HG03095 (cell line): ENCODE data around the gene HOXD13.

Experiments
- ATAC-seq: cut with Tn5 transposase; IDR thresholded peaks from one replicate; pipeline ENCODE4 v1.9.1; 2021; ENCODE audit warnings: moderate library complexity; ENCODE audit not compliant: unreplicated experiment

Gene HOXD13

DNA sequence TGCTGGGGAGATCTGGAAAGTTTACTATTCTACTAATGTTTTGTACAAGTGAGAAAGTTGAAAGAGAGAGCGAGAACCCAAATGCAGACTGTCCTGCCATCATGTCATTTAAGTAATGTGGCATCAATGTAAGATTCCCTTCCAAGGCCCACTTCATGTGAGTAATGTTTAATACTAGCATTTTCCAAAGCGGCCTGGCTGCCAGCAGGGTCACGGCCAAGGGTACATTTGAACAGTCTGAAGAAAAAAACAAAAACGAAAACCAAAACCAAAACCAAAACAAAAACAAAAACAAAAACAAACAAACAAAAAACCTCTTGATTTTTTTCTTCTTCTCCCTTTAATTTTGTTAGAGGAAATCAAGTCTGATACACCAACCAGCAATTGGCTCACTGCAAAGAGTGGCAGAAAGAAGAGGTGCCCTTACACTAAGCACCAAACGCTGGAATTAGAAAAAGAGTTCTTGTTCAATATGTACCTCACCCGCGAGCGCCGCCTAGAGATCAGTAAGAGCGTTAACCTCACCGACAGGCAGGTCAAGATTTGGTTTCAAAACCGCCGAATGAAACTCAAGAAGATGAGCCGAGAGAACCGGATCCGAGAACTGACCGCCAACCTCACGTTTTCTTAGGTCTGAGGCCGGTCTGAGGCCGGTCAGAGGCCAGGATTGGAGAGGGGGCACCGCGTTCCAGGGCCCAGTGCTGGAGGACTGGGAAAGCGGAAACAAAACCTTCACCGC lies 26.2 kb downstream of the HOXD13 start:
- ATAC-seq: no peak

DNA sequence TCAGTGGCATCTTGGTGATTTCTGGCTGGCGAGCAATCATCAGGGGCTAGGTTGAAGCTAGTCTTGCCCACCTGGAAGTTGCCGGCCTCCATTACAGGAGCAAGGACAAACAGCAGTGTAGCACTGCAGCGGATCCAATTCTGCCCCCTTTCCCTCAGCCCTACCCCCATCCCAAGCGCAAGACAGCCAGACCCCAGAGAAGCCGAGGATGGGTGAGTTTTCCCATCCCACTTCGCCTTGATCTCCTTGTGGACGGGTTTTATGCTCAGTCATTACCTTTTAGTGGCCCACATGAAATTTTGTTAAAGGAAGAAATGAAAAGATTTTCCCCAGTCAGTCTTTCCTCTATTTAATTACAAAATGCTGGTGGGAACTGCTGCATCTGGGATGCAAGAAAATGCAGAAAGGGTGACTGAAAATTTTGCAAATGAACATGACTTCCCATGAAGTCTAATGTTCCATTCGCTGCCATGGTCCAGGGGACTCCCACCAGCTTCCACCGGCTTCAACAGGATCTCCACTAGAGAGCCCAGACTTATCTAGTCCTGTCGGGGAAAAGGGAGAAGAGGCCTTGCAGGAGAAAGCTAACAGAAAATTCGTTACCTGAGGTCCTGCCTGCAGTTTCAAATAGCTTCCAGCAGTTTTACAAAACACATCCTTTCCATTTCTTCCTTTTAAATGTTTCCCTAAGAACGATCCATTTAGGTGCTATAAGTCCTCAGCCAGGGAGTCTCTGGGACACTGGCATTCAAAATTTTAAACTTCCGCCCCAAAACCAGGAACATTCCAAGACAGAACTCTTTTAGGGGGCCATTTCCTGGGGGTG lies 28.1 kb downstream of the HOXD13 start:
- ATAC-seq: no peak

DNA sequence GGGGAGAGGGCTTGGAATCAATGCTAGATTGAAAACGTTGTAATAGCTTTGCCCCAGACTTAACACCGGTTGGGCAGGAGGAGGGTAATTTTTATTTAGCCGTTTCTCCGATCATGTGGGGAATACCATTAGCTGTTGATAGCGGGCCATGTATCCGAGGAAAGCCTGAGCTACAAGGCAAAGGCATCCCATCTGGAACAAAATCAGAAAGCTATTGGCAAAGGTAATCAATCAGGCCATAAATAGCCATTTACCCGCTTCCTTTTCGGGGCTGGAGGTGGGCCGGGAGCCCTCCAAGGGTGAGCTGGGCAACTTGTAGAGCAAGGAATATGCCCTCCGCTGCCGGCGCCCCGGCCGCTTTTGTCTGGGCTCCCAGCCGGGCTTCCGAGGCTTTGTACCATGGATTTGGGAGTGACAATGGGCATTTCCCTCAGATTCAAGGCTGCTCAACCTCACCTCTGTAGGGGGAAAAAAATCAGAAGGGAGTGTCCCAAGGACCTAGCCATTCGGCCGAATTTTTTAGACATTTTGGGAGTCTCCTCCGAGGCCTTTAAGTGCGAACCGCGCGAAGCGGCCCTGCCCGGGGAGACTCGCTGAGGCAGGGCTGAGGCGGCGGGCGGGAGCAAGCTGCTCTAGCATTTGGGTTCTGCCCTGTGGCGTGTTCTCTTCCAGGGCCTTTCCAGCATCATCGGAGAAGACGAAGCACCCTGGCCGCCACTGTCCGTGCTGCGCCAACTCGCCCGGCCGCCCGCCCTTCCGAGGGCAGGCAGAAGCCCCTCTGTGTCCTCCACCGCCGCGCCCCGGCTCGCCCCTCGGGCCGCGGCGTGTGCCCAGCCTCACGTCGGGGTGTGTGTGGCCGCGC lies 28.9 kb downstream of the HOXD13 start:
- no peak for ATAC-seq

DNA sequence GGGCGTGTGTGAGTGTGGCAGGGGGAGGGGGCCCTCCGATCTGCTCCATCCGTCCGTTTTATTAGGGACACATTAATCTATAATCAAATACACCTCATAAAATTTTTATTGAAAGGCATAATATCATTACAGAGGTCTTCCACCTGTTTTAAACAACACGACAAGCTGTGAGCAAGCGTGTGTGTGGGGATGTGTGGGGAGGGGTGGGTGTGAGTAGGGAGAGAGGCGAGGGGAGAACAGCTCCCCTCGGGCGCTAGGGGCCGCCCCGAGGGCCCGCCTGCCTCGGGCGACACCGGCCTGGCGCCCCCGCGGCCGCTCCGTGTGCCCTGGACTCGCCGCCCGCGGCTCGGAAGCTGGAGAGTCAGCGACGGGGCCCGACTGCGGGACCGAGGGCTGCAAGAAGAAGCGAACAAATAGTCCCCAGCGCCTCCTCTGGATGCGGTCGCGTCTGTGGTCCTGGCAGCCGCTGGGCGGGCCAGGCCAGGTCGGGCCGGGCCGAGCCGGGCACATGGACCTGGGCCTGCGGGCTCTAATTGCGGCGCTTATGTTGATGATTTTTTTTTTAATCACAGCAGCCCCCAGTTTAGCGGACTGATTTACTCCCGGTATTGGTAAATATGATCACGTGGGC lies 29.6 kb downstream of the HOXD13 start:
- no peak for ATAC-seq

DNA sequence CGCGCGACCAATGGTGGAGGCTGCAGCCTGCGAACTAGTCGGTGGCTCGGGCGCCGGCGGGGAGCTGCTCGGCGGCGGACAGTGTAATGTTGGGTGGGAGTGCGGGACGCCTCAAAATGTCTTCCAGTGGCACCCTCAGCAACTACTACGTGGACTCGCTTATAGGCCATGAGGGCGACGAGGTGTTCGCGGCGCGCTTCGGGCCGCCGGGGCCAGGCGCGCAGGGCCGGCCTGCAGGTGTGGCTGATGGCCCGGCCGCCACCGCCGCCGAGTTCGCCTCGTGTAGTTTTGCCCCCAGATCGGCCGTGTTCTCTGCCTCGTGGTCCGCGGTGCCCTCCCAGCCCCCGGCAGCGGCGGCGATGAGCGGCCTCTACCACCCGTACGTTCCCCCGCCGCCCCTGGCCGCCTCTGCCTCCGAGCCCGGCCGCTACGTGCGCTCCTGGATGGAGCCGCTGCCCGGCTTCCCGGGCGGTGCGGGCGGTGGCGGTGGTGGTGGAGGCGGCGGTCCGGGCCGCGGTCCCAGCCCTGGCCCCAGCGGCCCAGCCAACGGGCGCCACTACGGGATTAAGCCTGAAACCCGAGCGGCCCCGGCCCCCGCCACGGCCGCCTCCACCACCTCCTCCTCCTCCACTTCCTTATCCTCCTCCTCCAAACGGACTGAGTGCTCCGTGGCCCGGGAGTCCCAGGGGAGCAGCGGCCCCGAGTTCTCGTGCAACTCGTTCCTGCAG lies 30.3 kb downstream of the HOXD13 start, which contains the start of gene HOXD9:
Gene HOXD9 (plus strand): TSS at position 37 of the 728 bp plus-strand sequence. CDS start 50 bp downstream, at position 87.
- no peak for ATAC-seq

DNA sequence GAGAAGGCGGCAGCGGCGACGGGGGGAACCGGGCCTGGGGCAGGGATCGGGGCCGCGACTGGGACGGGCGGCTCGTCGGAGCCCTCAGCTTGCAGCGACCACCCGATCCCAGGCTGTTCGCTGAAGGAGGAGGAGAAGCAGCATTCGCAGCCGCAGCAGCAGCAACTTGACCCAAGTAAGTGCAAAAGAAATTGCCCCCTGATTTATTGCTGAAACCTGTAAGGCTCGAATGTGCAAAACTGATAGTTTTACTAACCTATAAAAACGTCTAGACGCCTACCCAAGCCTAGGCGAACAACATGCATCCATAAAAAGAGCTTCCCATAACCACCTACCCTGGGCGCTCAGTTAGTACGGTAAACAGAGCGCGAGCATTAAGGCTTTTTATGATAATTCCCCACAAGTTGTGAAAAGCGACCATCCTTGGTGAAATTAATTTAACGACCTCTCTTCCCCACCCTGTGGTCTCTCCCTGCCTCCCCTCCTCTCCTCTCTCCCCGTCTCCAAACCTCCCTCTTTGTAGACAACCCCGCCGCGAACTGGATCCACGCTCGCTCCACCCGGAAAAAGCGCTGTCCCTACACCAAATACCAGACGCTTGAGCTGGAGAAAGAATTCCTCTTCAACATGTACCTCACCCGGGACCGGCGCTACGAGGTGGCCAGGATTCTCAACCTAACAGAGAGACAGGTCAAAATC lies 31.0 kb downstream of the HOXD13 start:
- ATAC-seq: no peak

DNA sequence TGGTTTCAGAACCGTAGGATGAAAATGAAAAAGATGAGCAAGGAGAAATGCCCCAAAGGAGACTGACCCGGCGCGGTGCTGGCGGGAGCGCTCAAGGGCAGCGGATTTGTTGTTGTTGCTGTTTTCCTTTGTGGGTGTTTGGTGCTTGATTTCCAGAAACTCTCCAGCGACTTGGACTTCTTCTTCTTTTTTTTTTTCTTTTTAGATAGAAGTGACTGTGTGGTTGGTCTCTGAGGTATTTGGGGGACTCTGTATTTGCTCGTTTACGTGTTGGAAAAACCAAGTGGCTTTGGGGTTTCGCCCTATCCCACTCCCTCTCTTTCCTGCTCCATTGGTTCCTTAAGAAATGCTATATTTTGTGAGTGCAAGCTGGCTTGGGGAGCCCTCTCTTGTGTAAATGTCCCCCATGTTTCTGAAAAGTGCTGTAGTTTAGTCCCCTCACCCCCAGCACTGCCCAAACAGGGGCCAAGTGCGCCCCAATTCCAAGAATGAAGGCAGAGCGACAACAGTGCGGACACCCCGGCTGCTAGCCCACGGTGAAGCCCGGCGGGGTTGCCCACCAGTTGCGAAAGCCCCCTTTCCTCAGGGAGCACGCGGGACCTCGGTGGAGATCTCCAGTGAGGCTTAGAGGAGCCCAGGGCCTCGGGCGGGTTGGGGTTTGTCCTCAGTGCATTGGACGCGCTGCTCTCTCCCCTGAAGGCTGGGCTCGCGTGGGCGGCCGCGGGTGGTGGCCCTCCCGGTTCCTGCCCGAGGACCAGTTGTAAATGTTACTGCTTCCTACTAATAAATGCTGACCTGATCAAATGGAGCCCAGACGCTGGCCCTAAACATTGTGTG lies 31.8 kb downstream of the HOXD13 start:
- no peak for ATAC-seq

DNA sequence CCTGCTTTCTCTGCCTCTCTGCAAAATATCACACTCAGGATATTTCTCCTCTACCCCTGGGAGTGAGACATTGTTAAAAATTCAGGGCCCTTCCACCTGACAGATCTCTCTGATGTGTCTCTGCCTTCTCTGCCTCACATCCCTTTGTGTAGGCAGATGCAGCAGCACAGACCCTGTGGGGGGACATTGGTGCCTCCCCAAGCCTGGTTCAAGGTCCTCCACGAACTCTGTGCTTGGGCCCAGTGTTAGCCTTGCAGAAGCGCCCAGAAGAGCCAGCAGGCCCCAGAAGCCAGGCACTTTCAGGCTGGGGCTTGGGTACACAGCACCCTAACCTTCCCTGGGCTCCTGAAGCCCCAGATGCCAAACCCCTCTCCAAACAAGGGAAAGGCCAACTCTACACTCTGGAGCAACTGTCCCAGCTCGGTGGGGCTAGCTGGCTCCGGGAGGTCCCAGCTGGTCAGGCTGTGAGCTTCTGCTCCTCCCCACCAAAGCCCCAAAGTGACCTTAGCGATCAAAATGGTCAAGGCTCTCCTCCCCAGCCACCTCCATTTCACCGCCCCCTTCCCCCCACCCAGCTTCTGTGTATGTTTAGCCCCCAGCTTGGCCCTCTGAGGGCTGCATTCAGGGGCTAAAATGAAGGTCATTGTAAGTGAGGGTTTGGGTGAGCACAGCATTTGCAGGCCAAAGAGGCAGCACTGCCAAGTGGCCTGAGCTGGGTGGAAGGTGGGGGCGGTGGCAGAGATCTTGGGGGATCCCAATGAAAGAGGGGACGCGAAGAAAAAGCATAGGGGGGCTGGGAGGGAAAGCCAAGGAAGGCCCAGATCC lies 32.6 kb downstream of the HOXD13 start:
- no peak for ATAC-seq

DNA sequence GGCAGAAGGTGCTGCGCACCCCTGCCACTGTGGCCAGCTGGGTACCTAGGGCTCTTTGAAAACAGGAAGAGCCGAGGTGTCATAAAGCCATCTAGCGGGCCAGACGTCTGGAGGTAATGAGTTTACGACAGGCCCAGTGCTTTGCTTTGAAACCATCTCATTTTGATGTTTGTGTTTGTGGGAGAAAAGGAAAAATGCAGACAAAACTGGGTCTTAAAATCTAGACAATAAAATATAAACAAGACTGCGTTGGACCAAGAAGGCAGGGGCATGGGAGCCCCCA lies 33.2 kb downstream of the HOXD13 start:
- ATAC-seq: no peak

DNA sequence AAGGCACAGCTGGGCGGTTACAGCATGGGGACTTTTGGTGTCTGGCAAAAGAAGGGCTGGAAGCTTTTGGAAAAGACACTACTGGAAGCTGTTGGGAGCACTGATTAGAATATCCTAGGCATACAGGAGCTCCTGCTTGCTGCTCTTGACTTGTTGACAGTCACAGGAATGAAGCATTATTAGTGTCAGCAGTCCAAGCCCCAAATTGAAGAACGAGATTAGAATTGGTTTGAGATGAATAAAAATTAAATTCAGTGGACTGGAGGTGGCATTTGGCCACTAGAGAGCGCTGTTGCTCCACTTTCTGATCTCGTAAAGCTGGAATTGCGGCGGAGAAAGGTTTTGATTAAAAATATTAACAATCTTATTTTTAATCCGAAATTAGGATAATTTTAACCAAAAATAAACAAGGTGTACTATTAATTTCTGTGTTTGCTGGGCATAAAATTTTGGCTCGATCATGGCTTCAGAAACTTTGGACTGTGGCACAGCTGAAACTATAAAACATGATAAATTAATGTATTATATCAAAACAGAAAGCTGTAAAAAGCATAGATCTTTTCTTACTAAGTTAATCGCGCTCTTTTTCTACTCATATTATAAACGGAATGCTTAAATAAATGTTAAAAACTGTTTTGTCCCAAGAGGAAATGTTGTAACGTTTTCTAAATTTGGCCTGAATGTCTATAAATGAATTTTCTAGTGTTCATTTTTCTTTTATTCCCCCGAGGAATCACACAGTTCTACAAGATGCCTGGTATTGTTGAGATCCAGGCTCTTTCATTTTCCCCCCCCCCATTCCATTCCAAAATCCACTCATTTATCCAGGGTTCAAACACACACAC lies 34.6 kb downstream of the HOXD13 start:
- no peak for ATAC-seq

DNA sequence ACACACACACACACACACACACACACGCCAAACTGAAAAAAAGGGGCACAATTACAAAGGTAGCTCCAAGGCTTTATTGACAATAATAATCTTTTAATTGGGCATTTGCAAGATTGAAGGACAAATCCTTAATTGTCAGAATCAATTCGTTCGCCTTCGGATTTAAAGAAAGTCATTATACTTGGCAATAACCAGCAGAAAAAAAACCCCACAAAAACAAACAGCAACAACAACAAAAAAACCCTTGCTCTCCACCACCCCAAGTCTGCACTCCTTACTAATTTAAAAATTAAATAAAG lies 35.2 kb downstream of the HOXD13 start:
- ATAC-seq: no peak

DNA sequence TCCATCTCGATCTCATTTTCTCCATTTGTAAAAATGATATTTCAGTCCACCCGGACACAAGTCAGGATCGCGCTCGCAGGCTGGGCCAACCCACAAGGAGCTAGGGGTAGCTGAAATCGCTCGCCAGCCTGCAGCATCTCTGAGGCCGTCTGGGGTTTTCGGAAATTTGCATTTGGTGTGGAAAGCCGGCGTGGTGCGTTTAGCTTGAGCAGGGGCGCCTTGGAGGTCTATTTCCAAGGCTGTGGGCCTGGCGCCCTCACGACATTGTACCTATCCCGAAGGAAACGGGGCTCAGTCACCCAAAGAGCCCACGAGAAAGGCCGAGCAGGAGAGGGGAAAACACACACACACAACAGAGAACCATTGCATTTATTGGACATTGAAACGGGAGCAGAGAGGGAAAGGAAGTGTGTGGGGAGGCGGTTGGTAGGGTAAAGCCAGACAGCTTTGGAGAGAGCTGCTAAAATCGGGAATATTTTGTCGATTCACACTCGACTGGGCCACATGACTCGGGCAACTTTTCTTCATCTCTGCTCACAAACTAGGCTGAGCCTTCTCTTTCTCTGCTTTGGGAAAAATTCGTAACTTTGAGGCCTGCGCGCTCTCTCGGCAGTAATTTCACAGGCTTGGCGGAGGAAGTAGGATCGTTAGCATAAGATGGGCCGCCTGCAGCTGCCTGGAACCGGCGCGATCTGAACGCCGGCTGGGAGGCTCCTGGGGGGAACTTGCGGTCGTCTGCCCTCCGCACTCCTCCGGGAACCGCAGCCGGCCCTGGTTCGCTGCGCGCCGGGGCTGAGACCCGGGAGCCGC lies 35.9 kb downstream of the HOXD13 start:
- no peak for ATAC-seq

DNA sequence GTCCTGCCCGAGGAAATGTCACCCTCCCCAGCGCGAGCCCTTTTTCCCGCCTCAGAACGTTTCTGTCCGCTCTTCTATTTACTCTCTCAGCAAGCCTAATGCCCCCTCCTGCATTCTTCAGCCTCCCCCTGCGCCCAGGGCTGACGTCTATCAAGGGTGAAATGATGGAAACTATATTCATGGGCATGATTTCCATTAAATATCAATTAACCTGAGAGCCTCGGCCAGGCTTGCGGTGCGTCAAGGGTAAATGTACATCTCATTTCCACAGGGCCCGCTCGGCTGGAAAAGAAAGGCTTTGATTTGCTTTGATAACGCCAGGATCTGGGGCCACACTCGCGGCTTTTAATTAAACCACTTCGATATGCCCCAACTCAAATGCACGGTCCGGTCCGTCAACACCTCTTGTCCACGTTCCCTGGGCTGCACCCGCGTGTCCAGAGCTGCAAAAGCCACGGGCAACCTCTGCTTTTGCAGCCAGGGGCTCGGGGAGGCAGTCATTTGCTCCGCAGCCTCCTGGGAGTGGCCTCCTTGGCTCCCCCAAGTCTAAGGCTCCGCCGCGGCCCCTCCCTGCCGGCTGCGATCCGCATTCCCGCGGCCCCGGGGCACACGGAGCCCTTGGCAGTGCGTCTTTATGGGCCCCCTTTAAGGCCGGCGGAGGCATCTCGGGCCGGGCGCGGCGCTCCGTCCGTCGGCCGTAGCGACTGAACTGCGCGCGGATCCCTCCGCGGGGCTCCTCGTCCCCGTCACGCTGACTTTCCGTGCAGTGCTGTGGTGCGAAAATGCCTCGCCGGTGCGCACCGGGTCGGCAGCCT lies 36.7 kb downstream of the HOXD13 start, which contains the start of gene HOXD8:
Gene HOXD8 (plus strand): TSS at position 724 of the 815 bp plus-strand sequence. CDS start 662 bp downstream, outside the sequence.
- no peak for ATAC-seq

DNA sequence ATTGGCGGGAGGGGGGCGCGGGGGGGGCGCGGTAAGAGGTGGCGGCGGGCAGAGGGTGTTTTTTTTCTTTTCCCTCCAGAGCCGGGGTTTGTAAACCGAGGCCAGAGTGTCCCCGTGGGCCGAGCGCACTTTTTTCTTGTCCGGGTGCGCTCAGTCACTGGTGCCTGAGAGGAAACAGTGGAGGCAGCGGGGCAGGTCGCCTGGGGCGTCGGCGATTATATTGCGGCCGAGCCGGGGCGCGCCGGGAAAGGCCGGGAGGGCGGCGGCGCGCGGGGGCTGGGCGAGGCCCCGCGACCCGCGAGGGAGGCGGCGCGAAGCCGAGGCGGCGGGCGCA lies 37.3 kb downstream of the HOXD13 start:
- ATAC-seq: no peak

DNA sequence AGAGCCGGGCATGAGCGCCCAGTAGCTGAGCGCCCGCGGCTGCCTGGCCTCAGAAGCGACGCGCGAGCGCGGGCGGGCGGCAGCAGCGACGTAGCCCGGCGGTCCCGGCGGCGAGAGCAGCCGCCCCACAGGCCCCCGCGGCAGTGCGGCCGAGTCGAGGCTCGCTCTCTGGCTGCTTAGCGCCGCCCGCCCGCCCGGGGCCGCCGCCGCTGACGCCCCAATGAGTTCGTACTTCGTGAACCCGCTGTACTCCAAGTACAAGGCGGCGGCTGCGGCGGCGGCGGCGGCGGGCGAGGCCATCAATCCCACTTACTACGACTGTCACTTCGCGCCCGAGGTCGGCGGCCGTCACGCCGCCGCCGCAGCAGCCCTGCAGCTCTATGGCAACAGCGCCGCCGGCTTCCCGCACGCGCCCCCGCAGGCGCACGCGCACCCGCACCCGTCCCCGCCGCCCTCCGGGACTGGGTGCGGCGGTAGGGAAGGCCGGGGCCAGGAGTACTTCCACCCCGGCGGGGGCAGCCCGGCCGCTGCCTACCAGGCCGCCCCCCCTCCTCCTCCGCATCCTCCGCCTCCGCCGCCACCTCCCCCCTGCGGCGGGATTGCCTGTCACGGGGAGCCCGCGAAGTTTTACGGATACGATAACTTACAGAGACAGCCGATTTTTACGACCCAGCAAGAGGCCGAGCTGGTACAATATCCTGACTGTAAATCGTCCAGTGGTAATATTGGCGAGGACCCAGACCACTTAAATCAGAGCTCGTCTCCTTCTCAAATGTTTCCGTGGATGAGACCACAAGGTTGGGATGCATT lies 37.8 kb downstream of the HOXD13 start:
- no peak for ATAC-seq
